H1 (cell line): ENCODE results near the gene PPIL3.

Experiments
- CTCF ChIP-seq, 3 experiments: IDR thresholded peaks; 1 replicate in 2 of 3; 2 replicates in 1 of 3; pipeline versions ENCODE4 v1.5.1 to v1.6.1; 2011; ENCODE audit warnings: low read length in 3 of 3, mild to moderate bottlenecking in 3 of 3, inconsistent platforms in 2 of 3, low read depth in 1 of 3, moderate library complexity in 1 of 3; ENCODE audit not compliant: insufficient read depth in 1 of 3; ENCODE audit errors: control extremely low read depth in 1 of 3
- JUND ChIP-seq: IDR thresholded peaks from 2 replicates; pipeline ENCODE4 v1.6.1; 2011; ENCODE audit warnings: mild to moderate bottlenecking, improper control_type of control experiment, low read length
- POLR2A ChIP-seq, 2 experiments: IDR thresholded peaks; 1 replicate in 1 of 2; 2 replicates in 1 of 2; pipeline ENCODE4 v1.6.1; 2011; ENCODE audit warnings: low read depth in 2 of 2, low read length in 2 of 2, mild to moderate bottlenecking in 2 of 2; ENCODE audit errors: control extremely low read depth in 1 of 2

GRCh38 chr2:200845669-200846325 lies 43.1 kb downstream of the PPIL3 start:
- TF ChIP-seq JUND (no peak), POLR2A (IDR thresholded peaks at IDR 0.05; ENCODE audit: control extremely low read depth in 1 of 2, low read depth in 2 of 2, low read length in 2 of 2) (no peak), CTCF (IDR thresholded peaks at IDR 0.05; ENCODE audit: control extremely low read depth in 1 of 3, insufficient read depth in 1 of 3, low read depth in 1 of 3, low read length in 3 of 3) (no peak)
